ENCODE results near the gene APH1A. TPM values are rescaled to one million over a fixed set of nuclear protein-coding genes. Genes with fewer than 3 reads are reported as not detected.
A peak's percentile ranks its signal among the peaks of the same experiment; 100 is the strongest.

The APH1A gene
- total RNA-seq, 1 experiment from 2014 or later = 109 TPM

GRCh38 chr1:150268340-150268704 is 494 bp downstream of the APH1A start:
- Histone ChIP-seq H3K79me2 (ENCODE audit: insufficient read depth, low read length) (peaks cover 22% of the 10 kb centered on the region), H3K27me3 (ENCODE audit: insufficient read depth, low read length) (no peaks in the 10 kb centered on the region), H3K4me3 (replicated peaks in 1 of 2; ENCODE audit: low read depth in 1 of 2, low read length in 2 of 2) (peak overlapping the region; percentile 93 to 100), H3K4me2 (ENCODE audit: low read length) (peak overlapping the region; percentile 99), H3K9ac (ENCODE audit: low read length) (peak overlapping the region; percentile 97), H3K9me3 (ENCODE audit: control insufficient read depth in 1 of 2, insufficient read depth in 1 of 2, low read depth in 1 of 2, low read length in 2 of 2) (no peaks in the 10 kb centered on the region), H3K27ac (ENCODE audit: low read depth, low read length) (peak overlapping the region; percentile 69), H4K20me1 (ENCODE audit: insufficient read depth) (no peaks in the 10 kb centered on the region), H3K36me3 (ENCODE audit: control insufficient read depth in 1 of 2, insufficient read depth in 2 of 2, low read length in 2 of 2) (peaks cover 3 to 15% of the 10 kb centered on the region in 2 experiments; a peak in 2 of 4 replicates), H2AFZ (ENCODE audit: low read depth, low read length, poor library complexity, severe bottlenecking) (no peak overlapping the region), H3K9me2 (ENCODE audit: insufficient read depth) (no peaks in the 10 kb centered on the region), H3K4me1 (ENCODE audit: control insufficient read depth in 1 of 2, insufficient read depth in 2 of 2, low read length in 2 of 2) (peaks cover 22 to 36% of the 10 kb centered on the region in 2 experiments)
- TF ChIP-seq ZBTB33 (IDR thresholded peaks at IDR 0.05; ENCODE audit: extremely low read depth, insufficient replicate concordance, low read length) (no peak), SIN3A (IDR thresholded peaks at IDR 0.05; ENCODE audit: low read depth) (no peak), ZFX (IDR thresholded peaks at IDR 0.05) (peak; percentile 76; the same call in 1 of the 2 replicates)
- BruUV-seq (replicated peaks) = no TSS peak
- ATAC-seq = peak; percentile 36
- CTCF ChIA-PET = interaction anchor here (1.0 kb wide), 1 partner anchor 12 kb away, joined by 5 read pairs; no protein-coding TSS in a partner anchor
- DNase-seq (ENCODE audit: low read depth, low spot score) = no peak
- intact Hi-C loops (cut with micrococcal nuclease) = no loop called here
- RAD21 ChIA-PET (ENCODE audit: low non-redundant PET in 1 of 2, low total read pairs in 2 of 2, uncharacterized antibody in 2 of 2, unreplicated experiment in 2 of 2) = no interaction called here
- POLR2A ChIA-PET = no interaction called here

DNA sequence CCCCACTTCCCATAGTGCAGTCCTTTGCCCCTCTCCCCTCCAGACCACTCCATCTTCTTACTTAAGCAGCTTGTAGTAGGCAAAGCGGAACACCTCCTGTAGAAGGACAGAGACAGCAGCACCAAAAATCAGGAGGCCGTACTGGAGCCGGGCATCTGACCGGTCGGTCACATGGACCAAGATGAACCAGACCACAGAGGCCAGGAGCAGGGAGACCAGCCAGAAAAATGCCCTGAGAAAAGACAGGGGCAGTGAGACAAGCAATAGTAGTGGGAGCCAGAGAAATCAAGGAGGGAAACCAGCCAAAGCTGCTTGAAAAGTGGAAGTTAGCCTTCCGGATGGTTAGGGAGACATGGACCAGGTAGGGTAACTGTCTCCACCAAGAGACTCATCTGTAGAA is 920 bp downstream of the APH1A start:
- Histone ChIP-seq H3K9me3 (ENCODE audit: control insufficient read depth in 1 of 2, insufficient read depth in 1 of 2, low read depth in 1 of 2, low read length in 2 of 2) (no peaks in the 10 kb centered on the region), H4K20me1 (ENCODE audit: insufficient read depth) (no peaks in the 10 kb centered on the region), H3K9ac (ENCODE audit: low read length) (peak overlapping the region; percentile 97), H3K4me2 (ENCODE audit: low read length) (peak overlapping the region; percentile 99), H3K4me3 (replicated peaks in 1 of 2; ENCODE audit: low read depth in 1 of 2, low read length in 2 of 2) (peak overlapping the region; percentile 93 to 100), H3K27me3 (ENCODE audit: insufficient read depth, low read length) (no peaks in the 10 kb centered on the region), H3K4me1 (ENCODE audit: control insufficient read depth in 1 of 2, insufficient read depth in 2 of 2, low read length in 2 of 2) (peaks cover 22 to 36% of the 10 kb centered on the region in 2 experiments), H3K27ac (ENCODE audit: low read depth, low read length) (peak overlapping the region; percentile 69), H3K9me2 (ENCODE audit: insufficient read depth) (no peaks in the 10 kb centered on the region), H3K79me2 (ENCODE audit: insufficient read depth, low read length) (peaks cover 22% of the 10 kb centered on the region), H3K36me3 (ENCODE audit: control insufficient read depth in 1 of 2, insufficient read depth in 2 of 2, low read length in 2 of 2) (peaks cover 3 to 15% of the 10 kb centered on the region in 2 experiments; a peak in 2 of 4 replicates), H2AFZ (ENCODE audit: low read depth, low read length, poor library complexity, severe bottlenecking) (no peak overlapping the region)
- POLR2A ChIA-PET = no interaction called here
- ATAC-seq = no peak
- CTCF ChIA-PET = no interaction called here
- DNase-seq (ENCODE audit: low read depth, low spot score) = no peak
- TF ChIP-seq ZFX (IDR thresholded peaks at IDR 0.05) (no peak), SIN3A (IDR thresholded peaks at IDR 0.05; ENCODE audit: low read depth) (no peak), ZNF274 (IDR thresholded peaks at IDR 0.05; ENCODE audit: low read depth, low read length) (no peak), EZH2phosphoT487 (IDR thresholded peaks at IDR 0.05; ENCODE audit: borderline replicate concordance) (no peak), EZH2 (IDR thresholded peaks at IDR 0.05) (no peak), ZBTB33 (IDR thresholded peaks at IDR 0.05; ENCODE audit: extremely low read depth, insufficient replicate concordance, low read length) (no peak), YY1 (IDR thresholded peaks at IDR 0.05; ENCODE audit: extremely low read depth, insufficient replicate concordance, low read depth, low read length) (no peak)
- TF ChIP-seq, protein P1, sequence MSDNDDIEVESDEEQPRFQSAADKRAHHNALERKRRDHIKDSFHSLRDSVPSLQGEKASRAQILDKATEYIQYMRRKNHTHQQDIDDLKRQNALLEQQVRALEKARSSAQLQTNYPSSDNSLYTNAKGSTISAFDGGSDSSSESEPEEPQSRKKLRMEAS (IDR thresholded peaks at IDR 0.05) = no peak
- no TSS peak for BruUV-seq (replicated peaks)
- RAD21 ChIA-PET (ENCODE audit: low non-redundant PET in 1 of 2, low total read pairs in 2 of 2, uncharacterized antibody in 2 of 2, unreplicated experiment in 2 of 2) = no interaction called here
- intact Hi-C loops (cut with micrococcal nuclease) = no loop called here
